LNCaP clone FGC (cell line): ENCODE results near the gene LPCAT3.

ENCODE experiments used
- DNase-seq: peaks from one replicate; pipeline ENCODE4 v3.0.0-alpha.2; 2011; ENCODE audit warnings: low read depth
- H3K4me3 ChIP-seq: 2 replicates; pipeline ENCODE4 v1.5.1; 2011; ENCODE audit warnings: mild to moderate bottlenecking, low read depth, low read length, control low read depth
- CTCF ChIP-seq: IDR thresholded peaks from 2 replicates; pipeline ENCODE4 v1.5.1; 2012; ENCODE audit warnings: mild to moderate bottlenecking; ENCODE audit not compliant: control insufficient read depth, insufficient read depth; ENCODE audit errors: extremely low read depth

The LPCAT3 gene

GRCh38 chr12:6960593-6961277 lies 57.5 kb downstream of the LPCAT3 start:
- no peak for DNase-seq
- TF ChIP-seq CTCF, result peak; percentile 35; the same call in 1 of the 2 replicates
- H3K4me3 ChIP-seq, result no peak overlapping the region

- DNase-seq, result no peak
- no peak for TF ChIP-seq CTCF
- H3K4me3 ChIP-seq, result no peak overlapping the region
Measured at GRCh38 chr12:6959805-6960592, 58.3 kb downstream of the LPCAT3 start.

- H3K4me3 ChIP-seq, result no peak overlapping the region
- no peak for TF ChIP-seq CTCF
- no peak for DNase-seq
Measured at GRCh38 chr12:6959058-6959804, 59.0 kb downstream of the LPCAT3 start.

GRCh38 chr12:6958609-6959057 lies 59.6 kb downstream of the LPCAT3 start:
- DNase-seq, result no peak
- no peak overlapping the region for H3K4me3 ChIP-seq
- TF ChIP-seq CTCF, result no peak

- DNase-seq, result no peak
- no peak overlapping the region for H3K4me3 ChIP-seq
- TF ChIP-seq CTCF, result no peak
Measured at GRCh38 chr12:6957741-6958608, 60.3 kb downstream of the LPCAT3 start.

- DNase-seq, result no peak
- no peak for TF ChIP-seq CTCF
- no peak overlapping the region for H3K4me3 ChIP-seq
Measured at GRCh38 chr12:6957151-6957701, 61.0 kb downstream of the LPCAT3 start.
